VCaP (cell line): ENCODE results near the gene BTF3L4.

Source experiments
- H3K27ac ChIP-seq: fragments of 450-650 bp; 2 replicates; pipeline ENCODE4 v1.5.1; 2017
- CTCF ChIP-seq: fragments of 450-650 bp; conservative IDR thresholded peaks from 2 replicates; pipeline ENCODE4 v1.5.1; 2017; ENCODE audit warnings: mild to moderate bottlenecking, moderate library complexity

Gene BTF3L4

GRCh38 chr1:52057255-52057654, 1.2 kb downstream of the BTF3L4 start:
- no peak for TF ChIP-seq CTCF

GRCh38 chr1:52057876-52058415, 1.9 kb downstream of the BTF3L4 start:
- H3K27ac ChIP-seq = no peak overlapping the region
- TF ChIP-seq CTCF = no peak

More at GRCh38 chr1:52057255-52057654, 1.2 kb downstream of the BTF3L4 start:
- H3K27ac ChIP-seq = peak overlapping the region; percentile 99

GRCh38 chr1:52059321-52059720, 3.2 kb downstream of the BTF3L4 start:
- no peak for TF ChIP-seq CTCF

GRCh38 chr1:52059888-52060287, 3.8 kb downstream of the BTF3L4 start:
- TF ChIP-seq CTCF = no peak
- H3K27ac ChIP-seq = no peak overlapping the region

More at GRCh38 chr1:52059321-52059720, 3.2 kb downstream of the BTF3L4 start:
- H3K27ac ChIP-seq = no peak overlapping the region

GRCh38 chr1:52060822-52061221, 4.7 kb downstream of the BTF3L4 start:
- no peak overlapping the region for H3K27ac ChIP-seq
- no peak for TF ChIP-seq CTCF

GRCh38 chr1:52063192-52063591, 7.1 kb downstream of the BTF3L4 start:
- no peak overlapping the region for H3K27ac ChIP-seq
- TF ChIP-seq CTCF = no peak

- TF ChIP-seq CTCF = no peak
These were observed 14.6 kb downstream of the BTF3L4 start for GRCh38 chr1:52070704-52071103.

More at GRCh38 chr1:52070704-52071103, 14.6 kb downstream of the BTF3L4 start:
- H3K27ac ChIP-seq = peak overlapping the region; percentile 61
